ENCODE data around the gene ABCB11. TPM values are rescaled to one million over a fixed set of nuclear protein-coding genes. Genes with fewer than 3 reads are reported as not detected.

The ABCB11 gene
- total RNA-seq, 1 experiment from 2014 or later, result not detected

DNA sequence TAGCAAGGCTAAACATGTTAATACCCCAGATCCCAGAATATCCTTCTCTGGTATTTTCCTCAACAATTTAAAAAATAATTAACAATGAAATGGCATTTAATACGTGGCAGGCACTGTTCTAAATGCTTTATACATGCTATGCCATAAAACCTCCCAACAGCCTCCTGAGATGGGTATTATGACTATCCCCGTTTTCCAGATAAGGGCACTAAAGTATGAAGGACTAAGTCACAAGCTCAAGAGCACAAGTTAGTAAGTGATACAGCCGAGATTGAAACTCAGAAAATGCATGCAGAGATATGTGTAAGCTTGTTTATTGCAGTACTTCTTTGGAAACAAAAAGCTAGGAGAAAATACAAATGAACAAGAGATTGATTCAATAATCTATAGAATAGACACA, 8.0 kb downstream of the ABCB11 start:
- Histone ChIP-seq H3K9me3 (ENCODE audit: low read depth, low read length, poor library complexity, severe bottlenecking) (no peaks in the 10 kb centered on the region), H3K4me3 (ENCODE audit: low read depth, low read length, poor library complexity, severe bottlenecking) (no peak overlapping the region), H3K4me1 (ENCODE audit: insufficient read depth, low read length, poor library complexity, severe bottlenecking) (no peaks in the 10 kb centered on the region), H3K36me3 (ENCODE audit: insufficient read depth, low read length, poor library complexity, severe bottlenecking) (no peaks in the 10 kb centered on the region), H3K27me3 (replicated peaks; ENCODE audit: insufficient read depth, low read depth, low read length, poor library complexity) (peaks cover 5% of the 10 kb centered on the region), H3K27ac (ENCODE audit: low read depth, low read length, poor library complexity, severe bottlenecking) (no peak overlapping the region)
- no TSS peak for BruUV-seq (replicated peaks)
- DNase-seq (ENCODE audit: low spot score), result no peak
- CTCF ChIA-PET, result no interaction called here
- intact Hi-C loops (cut with micrococcal nuclease; ENCODE audit: unreplicated experiment), result no loop called here
- POLR2A ChIA-PET (ENCODE audit: low non-redundant PET), result no interaction called here
- TF ChIP-seq, protein P1, sequence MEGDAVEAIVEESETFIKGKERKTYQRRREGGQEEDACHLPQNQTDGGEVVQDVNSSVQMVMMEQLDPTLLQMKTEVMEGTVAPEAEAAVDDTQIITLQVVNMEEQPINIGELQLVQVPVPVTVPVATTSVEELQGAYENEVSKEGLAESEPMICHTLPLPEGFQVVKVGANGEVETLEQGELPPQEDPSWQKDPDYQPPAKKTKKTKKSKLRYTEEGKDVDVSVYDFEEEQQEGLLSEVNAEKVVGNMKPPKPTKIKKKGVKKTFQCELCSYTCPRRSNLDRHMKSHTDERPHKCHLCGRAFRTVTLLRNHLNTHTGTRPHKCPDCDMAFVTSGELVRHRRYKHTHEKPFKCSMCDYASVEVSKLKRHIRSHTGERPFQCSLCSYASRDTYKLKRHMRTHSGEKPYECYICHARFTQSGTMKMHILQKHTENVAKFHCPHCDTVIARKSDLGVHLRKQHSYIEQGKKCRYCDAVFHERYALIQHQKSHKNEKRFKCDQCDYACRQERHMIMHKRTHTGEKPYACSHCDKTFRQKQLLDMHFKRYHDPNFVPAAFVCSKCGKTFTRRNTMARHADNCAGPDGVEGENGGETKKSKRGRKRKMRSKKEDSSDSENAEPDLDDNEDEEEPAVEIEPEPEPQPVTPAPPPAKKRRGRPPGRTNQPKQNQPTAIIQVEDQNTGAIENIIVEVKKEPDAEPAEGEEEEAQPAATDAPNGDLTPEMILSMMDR (conservative IDR thresholded peaks at IDR 0.05; ENCODE audit: low read depth, low read length), result no peak
- no peak for TF ChIP-seq EZH2 (IDR thresholded peaks at IDR 0.05; ENCODE audit: borderline replicate concordance, low read depth, low read length, poor library complexity, severe bottlenecking)

DNA sequence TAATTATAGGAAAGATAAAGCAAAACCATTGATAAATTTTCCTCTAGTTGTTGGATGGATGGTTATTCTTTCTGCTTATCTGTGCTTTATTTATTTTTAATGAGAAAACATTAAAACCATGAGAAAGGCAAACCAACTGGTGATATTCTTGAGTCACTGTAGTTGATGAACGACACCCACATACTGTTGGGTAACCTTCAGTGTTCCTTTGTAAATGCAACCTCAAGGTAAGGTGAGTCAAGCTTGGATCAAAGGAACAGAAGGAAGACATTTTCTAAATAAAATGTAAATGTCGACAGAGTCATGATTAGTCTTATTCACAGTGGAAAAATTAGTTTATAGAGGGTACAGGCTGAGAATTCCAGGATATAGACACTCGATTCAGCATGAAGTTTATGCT, 12.7 kb downstream of the ABCB11 start:
- H3K4me1 ChIP-seq (ENCODE audit: insufficient read depth, low read length, poor library complexity, severe bottlenecking), result no peaks in the 10 kb centered on the region
- intact Hi-C loops (cut with micrococcal nuclease; ENCODE audit: unreplicated experiment), result no loop called here

DNA sequence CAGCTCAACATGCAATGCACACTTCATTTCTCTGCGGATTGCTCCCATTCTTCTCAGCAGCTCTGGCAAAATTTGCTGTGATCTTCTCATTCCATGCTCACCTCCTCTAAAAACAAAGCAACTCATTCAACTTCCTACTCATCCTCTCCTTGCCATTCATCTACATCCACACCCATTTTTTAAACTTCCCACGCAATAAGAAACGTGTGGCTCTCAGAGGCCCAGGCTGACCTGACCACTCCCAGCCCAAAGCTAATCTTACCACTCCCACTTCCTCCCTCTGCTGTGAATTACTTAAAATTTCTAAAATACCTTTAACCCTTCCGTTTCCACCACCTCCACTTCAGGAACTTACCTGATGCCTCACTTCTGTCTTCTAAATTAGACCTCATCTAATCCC, 15.2 kb downstream of the ABCB11 start:
- DNase-seq (ENCODE audit: low spot score), result no peak
- Histone ChIP-seq H3K36me3 (ENCODE audit: insufficient read depth, low read length, poor library complexity, severe bottlenecking) (no peaks in the 10 kb centered on the region), H3K4me1 (ENCODE audit: insufficient read depth, low read length, poor library complexity, severe bottlenecking) (no peaks in the 10 kb centered on the region), H3K4me3 (ENCODE audit: low read depth, low read length, poor library complexity, severe bottlenecking) (no peak overlapping the region), H3K27me3 (replicated peaks; ENCODE audit: insufficient read depth, low read depth, low read length, poor library complexity) (peaks cover 5% of the 10 kb centered on the region), H3K27ac (ENCODE audit: low read depth, low read length, poor library complexity, severe bottlenecking) (no peak overlapping the region), H3K9me3 (ENCODE audit: low read depth, low read length, poor library complexity, severe bottlenecking) (no peaks in the 10 kb centered on the region)
- no TSS peak for BruUV-seq (replicated peaks)
- intact Hi-C loops (cut with micrococcal nuclease; ENCODE audit: unreplicated experiment), result no loop called here
- TF ChIP-seq, protein P1 (conservative IDR thresholded peaks at IDR 0.05; ENCODE audit: low read depth, low read length), result no peak
- no peak for TF ChIP-seq EZH2 (IDR thresholded peaks at IDR 0.05; ENCODE audit: borderline replicate concordance, low read depth, low read length, poor library complexity, severe bottlenecking)
- ChIA-PET CTCF (no interaction called here), POLR2A (ENCODE audit: low non-redundant PET) (no interaction called here)

More for the DNA sequence above, 12.7 kb downstream of the ABCB11 start:
- Histone ChIP-seq H3K27me3 (replicated peaks; ENCODE audit: insufficient read depth, low read depth, low read length, poor library complexity) (peaks cover 5% of the 10 kb centered on the region), H3K27ac (ENCODE audit: low read depth, low read length, poor library complexity, severe bottlenecking) (no peak overlapping the region), H3K36me3 (ENCODE audit: insufficient read depth, low read length, poor library complexity, severe bottlenecking) (no peaks in the 10 kb centered on the region), H3K4me3 (ENCODE audit: low read depth, low read length, poor library complexity, severe bottlenecking) (no peak overlapping the region), H3K9me3 (ENCODE audit: low read depth, low read length, poor library complexity, severe bottlenecking) (no peaks in the 10 kb centered on the region)
- CTCF ChIA-PET, result no interaction called here
- no TSS peak for BruUV-seq (replicated peaks)
- TF ChIP-seq, protein P1 (conservative IDR thresholded peaks at IDR 0.05; ENCODE audit: low read depth, low read length), result no peak
- TF ChIP-seq EZH2 (IDR thresholded peaks at IDR 0.05; ENCODE audit: borderline replicate concordance, low read depth, low read length, poor library complexity, severe bottlenecking), result no peak
- no peak for DNase-seq (ENCODE audit: low spot score)
- POLR2A ChIA-PET (ENCODE audit: low non-redundant PET), result no interaction called here

Measured in A673 (cell line).